M059J (cell line): ENCODE data around the gene RPL18A. TPM values are rescaled to one million over a fixed set of nuclear protein-coding genes. Genes with fewer than 3 reads are reported as not detected.
"Not testable (repeated sequence)": the region's sequence is repeated elsewhere in the genome, so short reads cannot be mapped to it uniquely, and the experiment has no call there.

Experiments
- DNase-seq: peaks from one replicate; pipeline ENCODE4 v3.0.0-alpha.2; 2012; ENCODE audit warnings: low read depth
- total RNA-seq: library from RNA; depleted of rRNA; stranded (reverse); fragments of >200 nt; shearing (Covaris generic); gene quantifications from 2 replicates; pipeline ENCODE4 v1.2.3, GENCODE V29; 2014

Gene RPL18A
- total RNA-seq, 1 experiment from 2014 or later, result 685 TPM

- no peak for DNase-seq
Observed at GRCh38 chr19:17866312-17866963, 6.7 kb downstream of the RPL18A start.

- DNase-seq, result no peak
Observed at GRCh38 chr19:17866964-17867486, 7.3 kb downstream of the RPL18A start.

GRCh38 chr19:17868669-17869068 lies 9.0 kb downstream of the RPL18A start:
- DNase-seq, result no peak

- DNase-seq, result no peak
Observed at GRCh38 chr19:17869114-17869608, 9.5 kb downstream of the RPL18A start.

GRCh38 chr19:17871032-17871877 lies 11.5 kb downstream of the RPL18A start:
- no peak for DNase-seq

- no peak for DNase-seq
Observed at GRCh38 chr19:17871878-17872250, 12.2 kb downstream of the RPL18A start, which contains the start of gene SLC5A5. Gene SLC5A5, plus strand, starts transcription at chr19:17871945. Its CDS starts 375 bp downstream, at chr19:17872320.

GRCh38 chr19:17872251-17873001 lies 12.7 kb downstream of the RPL18A start:
- DNase-seq, result no peak

GRCh38 chr19:17873786-17874757 lies 14.4 kb downstream of the RPL18A start:
- DNase-seq, result no peak

- DNase-seq, result no peak
Observed at GRCh38 chr19:17874758-17875135, 15.0 kb downstream of the RPL18A start.

- no peak for DNase-seq
Observed at GRCh38 chr19:17877696-17878095, 18.0 kb downstream of the RPL18A start.

- no peak for DNase-seq
Observed at GRCh38 chr19:17879466-17879865, 19.8 kb downstream of the RPL18A start.

GRCh38 chr19:17881701-17882100 lies 22.0 kb downstream of the RPL18A start:
- no peak for DNase-seq

- DNase-seq, result no peak
Observed at GRCh38 chr19:17883627-17884410, 24.1 kb downstream of the RPL18A start.

- no peak for DNase-seq
Observed at GRCh38 chr19:17886515-17886914, 26.8 kb downstream of the RPL18A start.

GRCh38 chr19:17887221-17887620 lies 27.5 kb downstream of the RPL18A start:
- DNase-seq, result not testable (repeated sequence)

GRCh38 chr19:17888260-17888659 lies 28.6 kb downstream of the RPL18A start:
- DNase-seq, result no peak

- DNase-seq, result peak; percentile 53
Observed at GRCh38 chr19:17889609-17890214, 30.0 kb downstream of the RPL18A start.

GRCh38 chr19:17893766-17894165 lies 34.1 kb downstream of the RPL18A start:
- no peak for DNase-seq

GRCh38 chr19:17902701-17903100 lies 43.0 kb downstream of the RPL18A start:
- peak; percentile 27 for DNase-seq

- no peak for DNase-seq
Observed at GRCh38 chr19:17908244-17908643, 48.5 kb downstream of the RPL18A start.
